Activated naive CD8-positive, alpha-beta T cell treated with anti-CD3 and anti-CD28 coated beads for 36 hours (primary cell): ENCODE measurements around the gene MTG2. TPM values are rescaled to one million over a fixed set of nuclear protein-coding genes. Genes with fewer than 3 reads are reported as not detected.

Experiments used
- DNase-seq: peaks from one replicate; pipeline ENCODE4 v3.0.0; 2021
- H3K27ac Mint-ChIP-seq: one replicate; pipeline ENCODE4 v1.8.0; 2022; ENCODE audit warnings: mild to moderate bottlenecking, moderate library complexity, mixed read lengths
- H3K27me3 Mint-ChIP-seq: one replicate; pipeline ENCODE4 v1.8.0; 2022; ENCODE audit warnings: mild to moderate bottlenecking, mixed read lengths
- H3K36me3 Mint-ChIP-seq: one replicate; pipeline ENCODE4 v1.8.0; 2021; ENCODE audit warnings: mild to moderate bottlenecking, mixed read lengths
- H3K4me1 Mint-ChIP-seq: one replicate; pipeline ENCODE4 v1.8.0; 2021; ENCODE audit warnings: mixed read lengths
- H3K4me3 Mint-ChIP-seq: one replicate; pipeline ENCODE4 v1.8.0; 2022; ENCODE audit warnings: mild to moderate bottlenecking, moderate library complexity, mixed read lengths
- H3K9me3 Mint-ChIP-seq: one replicate; pipeline ENCODE4 v1.8.0; 2022; ENCODE audit warnings: mixed read lengths
- total RNA-seq, 2 experiments: library from RNA; stranded (reverse); gene quantifications; one replicate each; pipeline ENCODE4 v1.2.3, GENCODE V29; 2021

The MTG2 gene
- total RNA-seq, 2 experiments from 2014 or later: 36.1 to 39.9 TPM

- Mint-ChIP-seq H3K36me3 (no peaks in the 10 kb centered on the region), H3K9me3 (no peaks in the 10 kb centered on the region), H3K4me1 (no peaks in the 10 kb centered on the region), H3K27me3 (peaks cover 55% of the 10 kb centered on the region), H3K27ac (no peak overlapping the region), H3K4me3 (no peak overlapping the region)
- DNase-seq: no peak
Observed at GRCh38 chr20:62220666-62221568, 38.1 kb downstream of the MTG2 start.

- Mint-ChIP-seq H3K36me3 (no peaks in the 10 kb centered on the region), H3K27me3 (peaks cover 57% of the 10 kb centered on the region), H3K27ac (no peak overlapping the region), H3K4me1 (no peaks in the 10 kb centered on the region), H3K9me3 (no peaks in the 10 kb centered on the region), H3K4me3 (no peak overlapping the region)
- DNase-seq: no peak
Observed at GRCh38 chr20:62222266-62222850, 39.5 kb downstream of the MTG2 start.

GRCh38 chr20:62222972-62223371 lies 40.1 kb downstream of the MTG2 start:
- H3K36me3 Mint-ChIP-seq: no peaks in the 10 kb centered on the region
- H3K27me3 Mint-ChIP-seq: peaks cover 57% of the 10 kb centered on the region
- no peak overlapping the region for H3K4me3 Mint-ChIP-seq
- no peak overlapping the region for H3K27ac Mint-ChIP-seq
- DNase-seq: no peak
- H3K9me3 Mint-ChIP-seq: no peaks in the 10 kb centered on the region
- H3K4me1 Mint-ChIP-seq: no peaks in the 10 kb centered on the region

GRCh38 chr20:62223571-62223970 lies 40.7 kb downstream of the MTG2 start:
- H3K9me3 Mint-ChIP-seq: no peaks in the 10 kb centered on the region
- no peak for DNase-seq
- no peak overlapping the region for H3K27ac Mint-ChIP-seq
- no peak overlapping the region for H3K4me3 Mint-ChIP-seq
- no peaks in the 10 kb centered on the region for H3K4me1 Mint-ChIP-seq
- peaks cover 52% of the 10 kb centered on the region for H3K27me3 Mint-ChIP-seq
- no peaks in the 10 kb centered on the region for H3K36me3 Mint-ChIP-seq

GRCh38 chr20:62224113-62224855 lies 41.5 kb downstream of the MTG2 start:
- Mint-ChIP-seq H3K27ac (no peak overlapping the region), H3K4me3 (no peak overlapping the region), H3K4me1 (no peaks in the 10 kb centered on the region), H3K27me3 (peaks cover 45% of the 10 kb centered on the region), H3K36me3 (no peaks in the 10 kb centered on the region), H3K9me3 (no peaks in the 10 kb centered on the region)
- no peak for DNase-seq

GRCh38 chr20:62225026-62225425 lies 42.2 kb downstream of the MTG2 start:
- DNase-seq: no peak
- Mint-ChIP-seq H3K4me1 (no peaks in the 10 kb centered on the region), H3K27me3 (peaks cover 41% of the 10 kb centered on the region), H3K9me3 (no peaks in the 10 kb centered on the region), H3K27ac (no peak overlapping the region), H3K36me3 (no peaks in the 10 kb centered on the region), H3K4me3 (no peak overlapping the region)

- Mint-ChIP-seq H3K27ac (no peak overlapping the region), H3K9me3 (no peaks in the 10 kb centered on the region), H3K27me3 (peaks cover 36% of the 10 kb centered on the region)
Observed at GRCh38 chr20:62225820-62226635, 43.2 kb downstream of the MTG2 start.

GRCh38 chr20:62226707-62227590 lies 44.1 kb downstream of the MTG2 start:
- Mint-ChIP-seq H3K36me3 (no peaks in the 10 kb centered on the region), H3K4me3 (no peak overlapping the region), H3K27me3 (peaks cover 26% of the 10 kb centered on the region), H3K4me1 (no peaks in the 10 kb centered on the region), H3K27ac (no peak overlapping the region), H3K9me3 (no peaks in the 10 kb centered on the region)
- DNase-seq: no peak

More at GRCh38 chr20:62225820-62226635, 43.2 kb downstream of the MTG2 start:
- Mint-ChIP-seq H3K4me1 (no peaks in the 10 kb centered on the region), H3K36me3 (no peaks in the 10 kb centered on the region), H3K4me3 (no peak overlapping the region)
- DNase-seq: no peak

GRCh38 chr20:62227591-62227976 lies 44.8 kb downstream of the MTG2 start:
- Mint-ChIP-seq H3K9me3 (no peaks in the 10 kb centered on the region), H3K27me3 (peaks cover 20% of the 10 kb centered on the region), H3K36me3 (no peaks in the 10 kb centered on the region), H3K4me3 (no peak overlapping the region), H3K27ac (no peak overlapping the region), H3K4me1 (no peaks in the 10 kb centered on the region)
- no peak for DNase-seq

- Mint-ChIP-seq H3K36me3 (no peaks in the 10 kb centered on the region), H3K9me3 (no peaks in the 10 kb centered on the region), H3K4me1 (no peaks in the 10 kb centered on the region), H3K27ac (no peak overlapping the region), H3K4me3 (no peak overlapping the region), H3K27me3 (peaks cover 15% of the 10 kb centered on the region)
- DNase-seq: no peak
Observed at GRCh38 chr20:62227977-62228958, 45.4 kb downstream of the MTG2 start.

- Mint-ChIP-seq H3K4me3 (no peak overlapping the region), H3K4me1 (no peaks in the 10 kb centered on the region), H3K27me3 (peaks cover 15% of the 10 kb centered on the region), H3K27ac (no peak overlapping the region), H3K9me3 (no peaks in the 10 kb centered on the region), H3K36me3 (no peaks in the 10 kb centered on the region)
- no peak for DNase-seq
Observed at GRCh38 chr20:62228982-62229545, 46.2 kb downstream of the MTG2 start.

GRCh38 chr20:62229667-62230066 lies 46.8 kb downstream of the MTG2 start:
- no peaks in the 10 kb centered on the region for H3K36me3 Mint-ChIP-seq
- DNase-seq: no peak
- no peak overlapping the region for H3K27ac Mint-ChIP-seq
- H3K27me3 Mint-ChIP-seq: peaks cover 12% of the 10 kb centered on the region
- no peaks in the 10 kb centered on the region for H3K4me1 Mint-ChIP-seq
- H3K9me3 Mint-ChIP-seq: no peaks in the 10 kb centered on the region
- H3K4me3 Mint-ChIP-seq: no peak overlapping the region

GRCh38 chr20:62230276-62230675 lies 47.4 kb downstream of the MTG2 start:
- Mint-ChIP-seq H3K4me1 (no peaks in the 10 kb centered on the region), H3K9me3 (no peaks in the 10 kb centered on the region), H3K27me3 (peaks cover 11% of the 10 kb centered on the region), H3K36me3 (no peaks in the 10 kb centered on the region), H3K4me3 (no peak overlapping the region), H3K27ac (no peak overlapping the region)
- DNase-seq: no peak
